ENCODE measurements around the gene HOXB6.

Gene HOXB6

DNA sequence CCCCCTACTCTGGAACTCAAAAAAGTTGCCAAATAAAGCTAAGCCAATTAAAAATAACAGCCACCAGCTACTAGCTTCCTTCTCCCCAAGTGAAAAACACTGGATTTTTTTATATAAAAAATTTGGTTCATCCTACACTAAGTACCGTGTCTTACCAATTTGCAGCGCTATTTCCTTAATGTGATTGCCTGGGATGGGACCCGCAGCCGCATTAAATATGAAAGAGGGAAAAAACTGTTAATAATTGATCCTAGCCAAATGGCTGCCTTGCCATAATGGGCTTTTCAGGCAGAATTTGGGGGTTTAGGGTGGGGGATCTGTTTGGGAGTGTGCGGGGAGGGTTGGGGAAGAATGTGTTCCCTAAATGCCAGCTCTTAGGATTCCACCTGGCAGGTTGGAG is 19.3 kb upstream of the HOXB6 start:
- Histone ChIP-seq H3K9ac (ENCODE audit: low read depth, low read length) (no peak overlapping the region), H3K9me3 (ENCODE audit: insufficient read depth, low read length, severe bottlenecking) (no peaks in the 10 kb centered on the region), H3K4me2 (ENCODE audit: insufficient read depth, low read length) (no peak overlapping the region), H3K27ac (ENCODE audit: low read length) (no peak overlapping the region), H4K20me1 (ENCODE audit: insufficient read depth, low read length) (no peaks in the 10 kb centered on the region; the same call in 1 of the 2 replicates), H3K4me3 (ENCODE audit: low read depth in 1 of 2, low read length in 2 of 2) (no peak overlapping the region), H3K79me2 (ENCODE audit: insufficient read depth, low read length) (no peaks in the 10 kb centered on the region), H3K27me3 (ENCODE audit: insufficient read depth, low read length, poor library complexity) (peaks cover 53% of the 10 kb centered on the region), H3K4me1 (ENCODE audit: insufficient read depth, low read length) (no peaks in the 10 kb centered on the region), H3K36me3 (ENCODE audit: insufficient read depth, low read length) (no peaks in the 10 kb centered on the region), H2AFZ (ENCODE audit: low read depth, low read length) (no peak overlapping the region)
- no peak for ATAC-seq (ENCODE audit: insufficient read depth, low read depth)
- no peak for DNase-seq
- TF ChIP-seq, protein P1, sequence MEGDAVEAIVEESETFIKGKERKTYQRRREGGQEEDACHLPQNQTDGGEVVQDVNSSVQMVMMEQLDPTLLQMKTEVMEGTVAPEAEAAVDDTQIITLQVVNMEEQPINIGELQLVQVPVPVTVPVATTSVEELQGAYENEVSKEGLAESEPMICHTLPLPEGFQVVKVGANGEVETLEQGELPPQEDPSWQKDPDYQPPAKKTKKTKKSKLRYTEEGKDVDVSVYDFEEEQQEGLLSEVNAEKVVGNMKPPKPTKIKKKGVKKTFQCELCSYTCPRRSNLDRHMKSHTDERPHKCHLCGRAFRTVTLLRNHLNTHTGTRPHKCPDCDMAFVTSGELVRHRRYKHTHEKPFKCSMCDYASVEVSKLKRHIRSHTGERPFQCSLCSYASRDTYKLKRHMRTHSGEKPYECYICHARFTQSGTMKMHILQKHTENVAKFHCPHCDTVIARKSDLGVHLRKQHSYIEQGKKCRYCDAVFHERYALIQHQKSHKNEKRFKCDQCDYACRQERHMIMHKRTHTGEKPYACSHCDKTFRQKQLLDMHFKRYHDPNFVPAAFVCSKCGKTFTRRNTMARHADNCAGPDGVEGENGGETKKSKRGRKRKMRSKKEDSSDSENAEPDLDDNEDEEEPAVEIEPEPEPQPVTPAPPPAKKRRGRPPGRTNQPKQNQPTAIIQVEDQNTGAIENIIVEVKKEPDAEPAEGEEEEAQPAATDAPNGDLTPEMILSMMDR (IDR thresholded peaks at IDR 0.05; ENCODE audit: borderline replicate concordance, extremely low read depth, low read length, poor library complexity, severe bottlenecking) = no peak
- TF ChIP-seq EZH2 (IDR thresholded peaks at IDR 0.05; ENCODE audit: borderline replicate concordance, low read depth, low read length, severe bottlenecking) = no peak

DNA sequence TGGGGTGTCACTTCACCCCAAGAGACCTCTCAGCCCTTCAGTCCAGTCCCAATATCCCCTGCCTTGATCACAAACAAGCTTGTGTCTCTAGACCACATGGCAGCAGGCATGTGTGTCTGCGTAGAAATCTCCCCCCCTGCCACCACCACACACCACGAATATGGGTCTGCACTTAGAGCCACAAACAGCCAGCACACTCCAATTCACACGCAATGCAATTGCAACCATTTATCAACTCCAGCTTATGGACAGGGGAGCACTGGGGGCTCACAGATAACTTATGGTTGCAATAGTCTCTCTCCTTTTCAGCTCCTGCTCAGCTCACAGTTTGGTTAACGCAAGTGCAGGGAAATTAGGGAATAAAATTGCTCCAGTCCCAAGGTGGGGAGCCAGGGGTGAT is 18.8 kb upstream of the HOXB6 start:
- Histone ChIP-seq H3K27me3 (ENCODE audit: insufficient read depth, low read length, poor library complexity) (peaks cover 48% of the 10 kb centered on the region), H3K9ac (ENCODE audit: low read depth, low read length) (no peak overlapping the region), H3K4me2 (ENCODE audit: insufficient read depth, low read length) (no peak overlapping the region), H3K36me3 (ENCODE audit: insufficient read depth, low read length) (no peaks in the 10 kb centered on the region), H2AFZ (ENCODE audit: low read depth, low read length) (no peak overlapping the region), H3K9me3 (ENCODE audit: insufficient read depth, low read length, severe bottlenecking) (no peaks in the 10 kb centered on the region), H3K79me2 (ENCODE audit: insufficient read depth, low read length) (no peaks in the 10 kb centered on the region), H3K4me3 (ENCODE audit: low read depth in 1 of 2, low read length in 2 of 2) (no peak overlapping the region), H3K4me1 (ENCODE audit: insufficient read depth, low read length) (no peaks in the 10 kb centered on the region), H4K20me1 (ENCODE audit: insufficient read depth, low read length) (no peaks in the 10 kb centered on the region; the same call in 1 of the 2 replicates), H3K27ac (ENCODE audit: low read length) (no peak overlapping the region)
- DNase-seq (no peak), ATAC-seq (ENCODE audit: insufficient read depth, low read depth) (no peak)
- TF ChIP-seq, protein P1 (IDR thresholded peaks at IDR 0.05; ENCODE audit: borderline replicate concordance, extremely low read depth, low read length, poor library complexity, severe bottlenecking) = no peak
- no peak for TF ChIP-seq EZH2 (IDR thresholded peaks at IDR 0.05; ENCODE audit: borderline replicate concordance, low read depth, low read length, severe bottlenecking)

- no peak for TF ChIP-seq EZH2 (IDR thresholded peaks at IDR 0.05; ENCODE audit: borderline replicate concordance, low read depth, low read length, severe bottlenecking)
- TF ChIP-seq, protein P1 (IDR thresholded peaks at IDR 0.05; ENCODE audit: borderline replicate concordance, extremely low read depth, low read length, poor library complexity, severe bottlenecking) = no peak
- no peaks in the 10 kb centered on the region for H3K9me3 ChIP-seq (ENCODE audit: insufficient read depth, low read length, severe bottlenecking)
- H3K4me3 ChIP-seq (ENCODE audit: low read depth in 1 of 2, low read length in 2 of 2) = no peak overlapping the region
- no peak for ATAC-seq (ENCODE audit: insufficient read depth, low read depth)
- H3K4me2 ChIP-seq (ENCODE audit: insufficient read depth, low read length) = no peak overlapping the region
- H3K36me3 ChIP-seq (ENCODE audit: insufficient read depth, low read length) = no peaks in the 10 kb centered on the region
- H3K9ac ChIP-seq (ENCODE audit: low read depth, low read length) = no peak overlapping the region
- no peak for DNase-seq
- no peak overlapping the region for H2AFZ ChIP-seq (ENCODE audit: low read depth, low read length)
- peaks cover 47% of the 10 kb centered on the region for H3K27me3 ChIP-seq (ENCODE audit: insufficient read depth, low read length, poor library complexity)
- peaks cover 3% of the 10 kb centered on the region; the same call in 1 of the 2 replicates for H4K20me1 ChIP-seq (ENCODE audit: insufficient read depth, low read length)
- H3K79me2 ChIP-seq (ENCODE audit: insufficient read depth, low read length) = no peaks in the 10 kb centered on the region
- H3K4me1 ChIP-seq (ENCODE audit: insufficient read depth, low read length) = no peaks in the 10 kb centered on the region
- H3K27ac ChIP-seq (ENCODE audit: low read length) = no peak overlapping the region
Measured at GRCh38 chr17:48622857-48623256, 18.1 kb upstream of the HOXB6 start.

Data from DND-41 (cell line).